Kidney (tissue), 14 donors: ENCODE measurements around the gene HIPK2. TPM values are rescaled to one million over a fixed set of nuclear protein-coding genes. Genes with fewer than 3 reads are reported as not detected.

Source experiments
- DNase-seq, 5 donors: peaks; one replicate each; pipeline ENCODE4 v3.0.0-alpha.2; 2013 to 2020
- FAIRE-seq: peaks from 2 replicates; lab custom pipeline; 2012; peaks lifted over from hg19 to GRCh38; lab: Jason Lieb, UNC
- H3K27ac ChIP-seq, 2 donors: one replicate each; pipeline ENCODE4 v1.7.0; 2013; ENCODE audit warnings: low read depth in 2 of 2, low read length in 2 of 2, inconsistent platforms in 1 of 2
- H3K27me3 ChIP-seq: one replicate; pipeline ENCODE4 v1.7.1; 2013; ENCODE audit warnings: low read length, inconsistent platforms; ENCODE audit not compliant: control insufficient read depth, insufficient read depth
- H3K36me3 ChIP-seq, 3 donors: one replicate each; pipeline versions ENCODE4 v1.7.0 to v1.7.1; 2013; ENCODE audit warnings: low read length in 3 of 3, control low read depth in 1 of 3, inconsistent platforms in 1 of 3; ENCODE audit not compliant: insufficient read depth in 3 of 3, control insufficient read depth in 2 of 3
- H3K4me1 ChIP-seq, 3 donors: one replicate each; pipeline versions ENCODE4 v1.7.0 to v1.7.1; 2013; ENCODE audit warnings: low read length in 3 of 3, inconsistent platforms in 1 of 3, low read depth in 1 of 3; ENCODE audit not compliant: control insufficient read depth in 2 of 3, insufficient read depth in 2 of 3
- H3K4me3 ChIP-seq, 3 donors: one replicate each; pipeline versions ENCODE4 v1.7.0 to v1.8.1; 2013; ENCODE audit warnings: low read length in 3 of 3, control low read depth in 1 of 3, inconsistent platforms in 1 of 3
- H3K9ac ChIP-seq, 3 donors: one replicate each; pipeline versions ENCODE4 v1.7.0 to v1.7.1; 2013; ENCODE audit warnings: low read length in 3 of 3, control low read depth in 1 of 3, inconsistent platforms in 1 of 3
- H3K9me3 ChIP-seq, 3 donors: one replicate each; pipeline versions ENCODE4 v1.7.0 to v1.7.1; 2013; ENCODE audit warnings: low read length in 3 of 3, control low read depth in 1 of 3, inconsistent platforms in 1 of 3; ENCODE audit not compliant: control insufficient read depth in 2 of 3, insufficient read depth in 1 of 3
- intact Hi-C: fragments of 100-400 bp; cut with DNase I; formaldehyde crosslinking; loops from one replicate; pipeline ENCODE4 v1.11.1; 2022
- polyA plus RNA-seq: library from polyadenylated mRNA; stranded (reverse); fragments of 350-450 nt; fragmentation: Illumina TruSeq; extraction: RNeasy Lipid Tissue Mini Kit (QIAGEN cat#74804); gene quantifications from one replicate; pipeline ENCODE4 v1.2.3, GENCODE V29; 2014; ENCODE audit warnings: low read depth, low replicate concordance; ENCODE audit not compliant: insufficient read depth
- total RNA-seq: library from RNA; stranded (reverse); fragmentation: NEBNext Ultra II Directional; extraction: Animal tissue kit (Norgen Biotek cat#: 25700); gene quantifications from one replicate; pipeline ENCODE4 v1.2.1, GENCODE V29; 2021
- TF ChIP-seq, protein P1 (sequence below): IDR thresholded peaks from 3 replicates; pipeline ENCODE4 v1.5.1; 2012; ENCODE audit warnings: mild to moderate bottlenecking, moderate library complexity, borderline replicate concordance; ENCODE audit not compliant: insufficient read depth; ENCODE audit errors: extremely low read depth
- donor health status: control.
- donor health status: control.
- donor health status: control.
- donor health status: control.
- donor health status: control.
- donor health status: DM: yes; HTN: yes; CAD: no.
- donor health status: Normal renal cell carcinoma (clear cell type).

HIPK2 gene
- total and polyA plus RNA-seq, 2 donors from 2014 or later: 9.6 to 153 TPM

GRCh38 chr7:139523968-139524815, 253.6 kb downstream of the HIPK2 start:
- Histone ChIP-seq H3K27ac (no peak overlapping the region), H3K36me3 (no peaks in the 10 kb centered on the region), H3K4me3 (no peak overlapping the region), H3K27me3 (peaks cover 6% of the 10 kb centered on the region), H3K9me3 (no peaks in the 10 kb centered on the region), H3K9ac (no peak overlapping the region), H3K4me1 (peaks cover 0 to 2% (median 0%) of the 10 kb centered on the region in 3 donors)
- FAIRE-seq (no peak), DNase-seq (no peak)
- intact Hi-C loops: no loop called here
- TF ChIP-seq, protein P1, sequence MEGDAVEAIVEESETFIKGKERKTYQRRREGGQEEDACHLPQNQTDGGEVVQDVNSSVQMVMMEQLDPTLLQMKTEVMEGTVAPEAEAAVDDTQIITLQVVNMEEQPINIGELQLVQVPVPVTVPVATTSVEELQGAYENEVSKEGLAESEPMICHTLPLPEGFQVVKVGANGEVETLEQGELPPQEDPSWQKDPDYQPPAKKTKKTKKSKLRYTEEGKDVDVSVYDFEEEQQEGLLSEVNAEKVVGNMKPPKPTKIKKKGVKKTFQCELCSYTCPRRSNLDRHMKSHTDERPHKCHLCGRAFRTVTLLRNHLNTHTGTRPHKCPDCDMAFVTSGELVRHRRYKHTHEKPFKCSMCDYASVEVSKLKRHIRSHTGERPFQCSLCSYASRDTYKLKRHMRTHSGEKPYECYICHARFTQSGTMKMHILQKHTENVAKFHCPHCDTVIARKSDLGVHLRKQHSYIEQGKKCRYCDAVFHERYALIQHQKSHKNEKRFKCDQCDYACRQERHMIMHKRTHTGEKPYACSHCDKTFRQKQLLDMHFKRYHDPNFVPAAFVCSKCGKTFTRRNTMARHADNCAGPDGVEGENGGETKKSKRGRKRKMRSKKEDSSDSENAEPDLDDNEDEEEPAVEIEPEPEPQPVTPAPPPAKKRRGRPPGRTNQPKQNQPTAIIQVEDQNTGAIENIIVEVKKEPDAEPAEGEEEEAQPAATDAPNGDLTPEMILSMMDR: no peak

GRCh38 chr7:139523199-139523941, 254.4 kb downstream of the HIPK2 start, which contains the start of gene CLEC2L:
Gene CLEC2L (plus strand): TSS chr7:139523685. CDS start chr7:139523928, 243 bp downstream.
- TF ChIP-seq, protein P1: no peak
- Histone ChIP-seq H3K9me3 (no peaks in the 10 kb centered on the region), H3K4me1 (peaks cover 0 to 2% (median 0%) of the 10 kb centered on the region in 3 donors), H3K27me3 (peaks cover 6% of the 10 kb centered on the region), H3K27ac (no peak within 1 kb of the TSS), H3K9ac (no peak within 1 kb of the TSS), H3K36me3 (no peaks in the 10 kb centered on the region), H3K4me3 (peak within 1 kb of the TSS in 1 of 3 donors; percentile 18)
- FAIRE-seq: no peak
- intact Hi-C loops: no loop called here
- peak in 3 of 5 donors; percentile 32 to 67 (median 33) for DNase-seq

DNA sequence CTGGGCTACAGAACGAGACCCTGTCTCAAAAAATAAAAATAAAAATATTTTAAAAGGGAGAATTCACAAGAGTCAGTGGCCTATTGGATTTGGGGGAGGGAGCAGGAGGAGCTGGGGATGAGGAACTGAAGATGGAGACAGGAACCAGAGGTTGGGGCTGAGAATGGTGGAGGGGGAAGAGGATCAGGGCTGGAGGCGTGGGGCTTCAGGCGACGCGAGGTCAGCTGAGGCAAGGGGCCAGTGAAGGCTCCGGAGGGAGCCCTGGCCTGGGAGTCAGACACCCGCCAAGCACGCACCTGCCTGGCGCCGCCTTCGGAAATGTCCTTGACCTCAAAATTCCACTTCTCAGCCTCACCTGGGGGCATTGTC, 255.0 kb downstream of the HIPK2 start:
- Histone ChIP-seq H3K9me3 (no peaks in the 10 kb centered on the region), H3K9ac (no peak overlapping the region), H3K36me3 (no peaks in the 10 kb centered on the region), H3K27ac (no peak overlapping the region), H3K27me3 (peaks cover 6% of the 10 kb centered on the region), H3K4me3 (no peak overlapping the region), H3K4me1 (peaks cover 0 to 2% (median 0%) of the 10 kb centered on the region in 3 donors)
- intact Hi-C loops: no loop called here
- DNase-seq (no peak), FAIRE-seq (no peak)
- TF ChIP-seq, protein P1: no peak
